ENCODE data around the gene MXI1. TPM values are rescaled to one million over a fixed set of nuclear protein-coding genes. Genes with fewer than 3 reads are reported as not detected.

Gene MXI1
- total and polyA plus RNA-seq, 10 donors = 6.8 to 49.4 (median 19.4) TPM

GRCh38 chr10:110208614-110209453 lies 1.4 kb downstream of the MXI1 start:
- TF ChIP-seq POLR2A (IDR thresholded peaks at IDR 0.05) = no peak
- TF ChIP-seq POLR2AphosphoS5 (IDR thresholded peaks at IDR 0.05) = no peak
- no peak for TF ChIP-seq CTCF (IDR thresholded peaks at IDR 0.05 in 8 of 11, conservative IDR thresholded peaks at IDR 0.05 in 3 of 11)
- intact Hi-C loops (cut with DNase I; ENCODE audit: low total_unique reads) = no loop called here
- Histone ChIP-seq H3K9me3 (no peaks in the 10 kb centered on the region), H3K27me3 (replicated peaks in 1 of 7) (peaks cover 0 to 35% (median 0%) of the 10 kb centered on the region in 7 donors), H3K27ac (peak overlapping the region; percentile 68 to 92 (median 82)), H3K4me3 (peak overlapping the region; percentile 43 to 82 (median 70)), H3K4me1 (peaks cover 0 to 66% (median 38%) of the 10 kb centered on the region in 6 donors), H3K36me3 (no peaks in the 10 kb centered on the region)
- peak; percentile 82 for DNase-seq
- WGBS, 5 donors = 0 to 1% (median 0%) methylated on average over 40 to 44 of the region's 44 CpGs

GRCh38 chr10:110209454-110209925 lies 2.1 kb downstream of the MXI1 start:
- Histone ChIP-seq H3K27ac (peak overlapping the region; percentile 68 to 92 (median 82)), H3K4me1 (peaks cover 0 to 73% (median 45%) of the 10 kb centered on the region in 6 donors), H3K36me3 (no peaks in the 10 kb centered on the region), H3K27me3 (replicated peaks in 1 of 7) (peaks cover 0 to 35% (median 0%) of the 10 kb centered on the region in 7 donors), H3K4me3 (peak overlapping the region; percentile 43 to 82 (median 70)), H3K9me3 (no peaks in the 10 kb centered on the region)
- TF ChIP-seq POLR2AphosphoS5 (IDR thresholded peaks at IDR 0.05) = peak in 1 of 3 donors; percentile 8
- TF ChIP-seq POLR2A (IDR thresholded peaks at IDR 0.05) = no peak
- WGBS, 5 donors = 0 to 1% (median 1%) methylated on average over 23 to 24 of the region's 24 CpGs
- intact Hi-C loops (cut with DNase I; ENCODE audit: low total_unique reads) = no loop called here
- DNase-seq = peak; percentile 86

- no peak for TF ChIP-seq CTCF (IDR thresholded peaks at IDR 0.05 in 8 of 11, conservative IDR thresholded peaks at IDR 0.05 in 3 of 11)
- TF ChIP-seq POLR2AphosphoS5 (IDR thresholded peaks at IDR 0.05) = peak in 2 of 3 donors; percentile 18 to 36
- H3K36me3 ChIP-seq = no peaks in the 10 kb centered on the region
- intact Hi-C loops (cut with DNase I; ENCODE audit: low total_unique reads) = no loop called here
- H3K27me3 ChIP-seq (replicated peaks in 1 of 7) = peaks cover 0 to 35% (median 0%) of the 10 kb centered on the region in 7 donors
- peaks cover 0 to 79% (median 47%) of the 10 kb centered on the region in 6 donors for H3K4me1 ChIP-seq
- DNase-seq = peak; percentile 91
- no peaks in the 10 kb centered on the region for H3K9me3 ChIP-seq
- H3K27ac ChIP-seq = peak overlapping the region; percentile 68 to 92 (median 82)
- WGBS, 5 donors = 0 to 2% (median 1%) methylated on average over 25 to 63 of the region's 63 CpGs
- peak overlapping the region; percentile 51 to 82 (median 70) for H3K4me3 ChIP-seq
These were observed 2.7 kb downstream of the MXI1 start for GRCh38 chr10:110209926-110210673.

- Histone ChIP-seq H3K27me3 (replicated peaks in 1 of 7) (peaks cover 0 to 27% (median 0%) of the 10 kb centered on the region in 7 donors), H3K9me3 (no peaks in the 10 kb centered on the region), H3K4me1 (peaks cover 0 to 87% (median 48%) of the 10 kb centered on the region in 6 donors), H3K36me3 (no peaks in the 10 kb centered on the region), H3K4me3 (peak overlapping the region; percentile 51 to 82 (median 70)), H3K27ac (peak overlapping the region; percentile 68 to 92 (median 82))
- intact Hi-C loops (cut with DNase I; ENCODE audit: low total_unique reads) = no loop called here
- TF ChIP-seq CTCF (IDR thresholded peaks at IDR 0.05 in 8 of 11, conservative IDR thresholded peaks at IDR 0.05 in 3 of 11) (no peak), POLR2AphosphoS5 (IDR thresholded peaks at IDR 0.05) (peak; percentile 78 to 84 (median 83)), POLR2A (IDR thresholded peaks at IDR 0.05) (no peak)
- peak; percentile 98 for DNase-seq
- 0 to 1% (median 0%) methylated on average over 48 to 61 of the region's 61 CpGs for WGBS, 5 donors
These were observed 3.5 kb downstream of the MXI1 start for GRCh38 chr10:110210674-110211464.
